Activated naive CD8-positive, alpha-beta T cell treated with anti-CD3 and anti-CD28 coated beads for 36 hours (primary cell): ENCODE results near the gene CREB5. TPM values are rescaled to one million over a fixed set of nuclear protein-coding genes. Genes with fewer than 3 reads are reported as not detected.

Source experiments
- DNase-seq: peaks from one replicate; pipeline ENCODE4 v3.0.0; 2021
- H3K27ac Mint-ChIP-seq: one replicate; pipeline ENCODE4 v1.8.0; 2022; ENCODE audit warnings: mild to moderate bottlenecking, moderate library complexity, mixed read lengths
- H3K27me3 Mint-ChIP-seq: one replicate; pipeline ENCODE4 v1.8.0; 2022; ENCODE audit warnings: mild to moderate bottlenecking, mixed read lengths
- H3K36me3 Mint-ChIP-seq: one replicate; pipeline ENCODE4 v1.8.0; 2021; ENCODE audit warnings: mild to moderate bottlenecking, mixed read lengths
- H3K4me1 Mint-ChIP-seq: one replicate; pipeline ENCODE4 v1.8.0; 2021; ENCODE audit warnings: mixed read lengths
- H3K4me3 Mint-ChIP-seq: one replicate; pipeline ENCODE4 v1.8.0; 2022; ENCODE audit warnings: mild to moderate bottlenecking, moderate library complexity, mixed read lengths
- H3K9me3 Mint-ChIP-seq: one replicate; pipeline ENCODE4 v1.8.0; 2022; ENCODE audit warnings: mixed read lengths
- total RNA-seq, 2 experiments: library from RNA; stranded (reverse); gene quantifications; one replicate each; pipeline ENCODE4 v1.2.3, GENCODE V29; 2021

Gene CREB5
- total RNA-seq, 2 experiments from 2014 or later: 2.0 to 2.4 TPM

DNA sequence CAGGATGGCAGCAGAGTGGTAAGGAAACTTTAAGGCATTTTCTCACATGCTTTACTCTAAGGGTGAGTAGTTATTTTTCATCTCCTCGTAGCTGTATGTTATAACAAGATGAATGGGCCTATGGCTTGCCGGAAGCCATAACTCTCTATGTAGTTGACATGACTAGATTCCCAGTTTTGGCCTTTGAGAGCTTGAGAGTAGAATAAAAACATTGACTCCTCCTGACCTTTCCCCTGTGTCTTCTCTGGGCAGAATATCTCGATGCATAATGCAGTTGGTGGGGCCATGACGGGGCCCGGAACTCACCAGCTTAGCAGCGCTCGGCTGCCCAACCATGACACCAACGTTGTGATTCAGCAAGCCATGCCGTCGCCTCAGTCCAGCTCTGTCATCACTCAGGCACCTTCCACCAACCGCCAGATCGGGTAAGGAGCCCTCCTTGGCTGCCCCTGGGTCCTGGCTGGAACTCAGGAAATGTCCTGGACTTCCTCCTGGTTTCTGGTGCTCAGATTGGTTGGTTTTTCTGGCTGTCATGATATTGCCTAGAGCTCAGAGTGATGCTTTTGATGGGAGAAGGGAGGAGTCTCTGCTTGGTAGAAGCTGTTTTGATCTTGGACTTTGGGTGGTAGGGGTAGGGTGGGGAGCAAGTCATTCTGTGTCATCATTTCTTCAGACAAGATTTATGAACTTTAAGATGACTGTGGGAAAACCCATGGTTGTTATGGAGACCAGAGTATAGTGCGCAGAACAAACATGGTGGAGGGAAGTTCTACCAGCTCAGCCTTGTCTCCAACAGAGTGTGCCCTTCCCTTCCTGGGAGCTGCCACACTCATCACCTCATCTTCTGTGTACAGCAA lies 158.0 kb downstream of the CREB5 start:
- Mint-ChIP-seq H3K27ac (no peak overlapping the region), H3K4me1 (peaks cover 4% of the 10 kb centered on the region), H3K4me3 (no peak overlapping the region), H3K27me3 (peaks cover 8% of the 10 kb centered on the region), H3K36me3 (no peaks in the 10 kb centered on the region), H3K9me3 (no peaks in the 10 kb centered on the region)
- DNase-seq: no peak

DNA sequence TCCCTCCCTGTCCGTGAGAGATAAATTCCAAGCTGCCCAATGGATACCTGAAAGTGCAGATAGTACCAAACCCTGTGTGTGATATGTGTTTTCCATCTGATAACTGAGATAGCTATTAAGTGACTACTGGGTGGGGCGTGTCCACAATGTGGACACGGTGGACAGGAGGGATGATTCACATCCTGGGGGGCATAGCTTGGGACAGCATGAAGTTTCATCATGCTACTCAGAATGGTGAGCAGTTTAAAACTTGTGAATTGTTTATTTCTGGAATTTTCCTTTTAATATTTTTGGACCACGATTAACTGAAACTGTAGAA lies 158.6 kb downstream of the CREB5 start:
- no peak overlapping the region for H3K4me3 Mint-ChIP-seq
- no peaks in the 10 kb centered on the region for H3K36me3 Mint-ChIP-seq
- peaks cover 8% of the 10 kb centered on the region for H3K27me3 Mint-ChIP-seq
- H3K9me3 Mint-ChIP-seq: no peaks in the 10 kb centered on the region
- no peak for DNase-seq
- H3K27ac Mint-ChIP-seq: no peak overlapping the region
- peaks cover 4% of the 10 kb centered on the region for H3K4me1 Mint-ChIP-seq

DNA sequence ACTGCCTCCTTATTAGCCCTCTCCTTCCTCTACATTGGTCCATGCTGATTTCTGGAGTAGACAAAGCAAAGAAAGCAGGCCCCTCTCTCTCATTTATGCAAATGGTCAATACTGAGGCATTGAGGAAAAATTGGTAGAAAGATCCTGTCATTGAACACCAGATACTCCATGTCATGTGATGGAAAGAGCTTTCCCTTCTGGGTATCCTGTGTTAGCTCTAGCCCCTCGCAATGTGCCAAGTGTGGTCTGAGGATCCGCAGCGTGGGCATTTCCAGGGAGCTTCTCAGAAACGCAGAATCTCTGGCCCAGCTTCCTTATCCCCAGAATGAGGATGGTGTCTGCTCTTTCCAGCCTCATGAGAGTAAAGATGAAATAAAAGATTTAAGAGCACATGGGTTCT lies 159.1 kb downstream of the CREB5 start:
- Mint-ChIP-seq H3K36me3 (no peaks in the 10 kb centered on the region), H3K27me3 (peaks cover 8% of the 10 kb centered on the region), H3K4me1 (peaks cover 4% of the 10 kb centered on the region), H3K27ac (no peak overlapping the region), H3K4me3 (no peak overlapping the region), H3K9me3 (no peaks in the 10 kb centered on the region)
- DNase-seq: no peak

DNA sequence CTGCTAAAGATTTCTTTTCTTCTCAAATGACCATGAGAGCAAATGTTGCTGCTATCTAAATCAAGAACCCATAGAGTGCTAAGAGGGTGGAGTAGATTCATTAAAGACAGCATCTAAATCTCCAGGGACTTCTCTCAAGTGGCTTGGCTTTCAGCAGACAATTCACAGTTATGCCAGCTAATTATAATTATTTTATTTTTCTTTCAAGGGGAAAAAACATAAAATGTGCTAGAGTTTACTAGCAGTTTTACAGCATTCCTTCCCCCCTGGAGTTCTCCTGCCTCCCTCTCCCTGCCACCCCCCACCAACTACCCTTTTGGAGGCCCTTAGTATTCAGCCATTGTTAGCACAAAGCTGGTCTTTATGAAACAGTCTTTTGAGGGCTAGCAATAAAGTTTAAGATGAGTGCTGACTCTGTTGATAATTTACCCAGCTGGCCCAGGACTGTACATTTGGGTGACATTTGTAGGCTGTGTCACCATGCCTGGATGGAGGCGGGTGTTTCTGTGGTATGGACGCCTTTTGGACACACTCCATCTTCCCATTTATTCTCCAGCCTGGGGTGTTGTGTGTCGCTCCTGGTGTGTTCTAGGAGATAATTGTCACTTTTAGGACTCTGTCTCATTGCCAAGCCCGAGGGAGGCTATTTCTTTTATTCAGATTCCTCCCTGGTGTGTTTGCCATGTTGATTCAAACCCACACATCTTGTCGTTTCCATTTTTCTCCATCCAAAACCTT lies 160.2 kb downstream of the CREB5 start:
- Mint-ChIP-seq H3K4me1 (peaks cover 4% of the 10 kb centered on the region), H3K27me3 (peaks cover 8% of the 10 kb centered on the region), H3K36me3 (no peaks in the 10 kb centered on the region), H3K9me3 (no peaks in the 10 kb centered on the region), H3K27ac (no peak overlapping the region), H3K4me3 (no peak overlapping the region)
- DNase-seq: no peak

DNA sequence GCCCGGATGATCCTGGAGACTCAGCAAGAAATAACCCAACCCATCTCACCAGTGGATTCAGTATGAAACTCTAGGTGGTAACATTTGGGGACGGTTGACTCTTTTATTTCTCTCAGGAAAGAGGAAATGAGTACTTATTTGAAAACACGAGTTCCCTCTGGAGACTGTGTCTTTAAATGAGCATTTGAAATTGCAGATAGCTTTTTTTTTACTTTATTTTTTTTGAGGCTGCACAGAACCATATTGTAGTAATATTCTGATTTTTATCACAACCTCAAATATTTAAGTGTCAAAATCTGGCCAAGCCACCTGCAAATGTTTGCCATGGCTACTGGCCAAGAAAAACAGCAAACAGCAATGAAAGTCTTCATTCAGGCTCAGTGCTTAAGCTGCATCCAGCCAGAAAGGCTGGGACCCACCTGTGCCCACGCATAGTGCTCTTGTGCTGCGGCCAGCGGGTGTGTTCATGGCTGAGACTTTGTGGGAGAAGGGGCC lies 160.8 kb downstream of the CREB5 start:
- no peaks in the 10 kb centered on the region for H3K36me3 Mint-ChIP-seq
- H3K4me1 Mint-ChIP-seq: peaks cover 6% of the 10 kb centered on the region
- no peak for DNase-seq

DNA sequence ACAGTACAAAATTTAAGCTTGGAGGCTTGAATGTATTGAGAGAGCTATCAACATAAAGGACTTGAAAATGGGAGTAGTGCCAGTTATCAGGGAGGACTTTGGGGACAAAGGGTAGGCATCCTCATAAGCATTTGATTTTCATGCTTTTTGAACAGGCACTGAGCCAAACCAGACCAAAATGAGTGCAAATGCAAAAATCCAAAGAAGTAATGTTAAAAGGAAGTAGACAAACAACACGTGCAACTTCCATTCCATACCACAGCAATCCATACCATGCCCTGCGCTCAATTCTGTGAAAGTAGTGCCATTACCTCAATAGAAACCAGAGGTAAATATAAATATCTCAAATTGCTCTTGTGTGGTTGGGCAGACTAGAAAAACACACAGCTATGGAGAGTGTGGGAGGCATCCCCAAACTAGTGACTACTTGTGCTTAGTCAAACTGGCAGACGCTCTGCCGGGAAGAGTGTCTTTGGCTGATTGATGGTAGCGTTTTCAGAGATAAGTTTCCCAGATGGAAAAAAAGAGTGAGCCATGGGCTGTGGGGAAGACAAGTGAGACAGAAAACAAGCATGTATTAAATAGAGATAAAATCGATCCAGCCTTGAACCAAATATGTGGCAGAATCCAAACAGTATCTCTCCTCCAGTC lies 161.5 kb downstream of the CREB5 start:
- Mint-ChIP-seq H3K36me3 (no peaks in the 10 kb centered on the region), H3K27me3 (peaks cover 8% of the 10 kb centered on the region), H3K9me3 (no peaks in the 10 kb centered on the region), H3K27ac (no peak overlapping the region), H3K4me3 (no peak overlapping the region), H3K4me1 (peaks cover 5% of the 10 kb centered on the region)
- DNase-seq: no peak

More for the DNA sequence above, 160.8 kb downstream of the CREB5 start:
- H3K27ac Mint-ChIP-seq: no peak overlapping the region
- H3K27me3 Mint-ChIP-seq: peaks cover 8% of the 10 kb centered on the region
- H3K4me3 Mint-ChIP-seq: no peak overlapping the region
- no peaks in the 10 kb centered on the region for H3K9me3 Mint-ChIP-seq

DNA sequence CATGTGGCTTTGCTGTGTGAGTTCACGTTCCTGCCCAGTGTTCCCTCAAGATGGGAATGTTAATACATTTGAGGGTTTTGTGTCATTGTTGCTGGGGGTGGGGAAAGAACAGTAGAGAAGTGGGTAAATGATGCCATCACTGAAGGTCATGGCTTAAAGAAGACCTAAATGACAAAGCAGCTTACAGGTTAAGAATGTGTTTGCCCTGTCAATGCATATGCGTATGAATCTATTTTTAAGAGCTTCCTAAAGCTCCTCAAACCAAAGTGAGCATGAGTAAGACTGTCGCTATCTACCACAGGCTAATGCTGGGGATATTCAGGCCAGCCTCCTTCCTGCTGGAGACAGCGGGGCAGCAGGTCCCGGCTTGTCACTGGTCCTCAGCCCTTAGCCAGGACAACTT lies 162.9 kb downstream of the CREB5 start:
- peaks cover 3% of the 10 kb centered on the region for H3K4me1 Mint-ChIP-seq
- no peak for DNase-seq
- peaks cover 8% of the 10 kb centered on the region for H3K27me3 Mint-ChIP-seq
- H3K4me3 Mint-ChIP-seq: no peak overlapping the region
- no peaks in the 10 kb centered on the region for H3K9me3 Mint-ChIP-seq
- no peak overlapping the region for H3K27ac Mint-ChIP-seq
- H3K36me3 Mint-ChIP-seq: no peaks in the 10 kb centered on the region

DNA sequence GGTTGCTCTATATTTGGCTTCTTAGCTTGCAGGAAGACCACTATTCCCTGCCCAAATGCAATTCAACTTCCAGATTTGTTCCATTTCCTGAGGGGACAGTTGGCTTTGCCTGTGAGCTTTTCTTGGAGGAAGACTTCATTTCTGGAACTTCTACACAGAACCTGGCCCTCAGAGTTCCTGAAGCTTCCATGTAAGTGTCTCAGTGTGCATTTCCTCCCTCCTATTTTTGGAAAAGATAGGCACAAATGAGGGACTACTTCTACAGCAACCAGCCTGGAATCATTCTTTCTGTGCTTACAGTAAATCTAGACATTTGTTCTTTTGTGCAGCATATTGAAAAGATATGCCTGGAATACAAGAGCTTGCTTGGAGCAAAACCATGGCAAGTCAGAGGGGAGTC lies 164.3 kb downstream of the CREB5 start:
- Mint-ChIP-seq H3K4me3 (no peak overlapping the region), H3K36me3 (no peaks in the 10 kb centered on the region), H3K27ac (no peak overlapping the region), H3K4me1 (peaks cover 12% of the 10 kb centered on the region), H3K27me3 (peaks cover 4% of the 10 kb centered on the region), H3K9me3 (no peaks in the 10 kb centered on the region)
- DNase-seq: no peak

DNA sequence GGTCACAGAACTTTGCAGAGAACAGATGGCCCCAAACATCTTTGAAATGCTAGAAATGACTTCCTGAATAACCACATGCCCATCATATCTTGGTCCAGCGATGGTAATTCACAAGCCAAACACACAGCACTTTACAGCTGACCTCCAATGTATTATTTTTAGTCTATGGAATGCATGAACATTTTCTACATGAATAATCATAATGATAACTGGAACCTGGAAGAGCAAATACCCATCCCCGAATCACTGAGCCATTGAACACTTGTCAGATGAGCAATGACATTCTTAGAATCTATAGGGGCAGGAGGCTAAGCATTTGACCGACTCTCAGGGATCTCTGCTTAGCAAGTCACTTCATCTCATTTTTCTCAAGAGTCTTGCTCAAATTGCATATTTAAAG lies 167.3 kb downstream of the CREB5 start:
- H3K27me3 Mint-ChIP-seq: peaks cover under 1% of the 10 kb centered on the region
- no peaks in the 10 kb centered on the region for H3K36me3 Mint-ChIP-seq
- H3K4me3 Mint-ChIP-seq: no peak overlapping the region
- peaks cover 15% of the 10 kb centered on the region for H3K4me1 Mint-ChIP-seq
- no peak for DNase-seq
- no peak overlapping the region for H3K27ac Mint-ChIP-seq
- no peaks in the 10 kb centered on the region for H3K9me3 Mint-ChIP-seq

DNA sequence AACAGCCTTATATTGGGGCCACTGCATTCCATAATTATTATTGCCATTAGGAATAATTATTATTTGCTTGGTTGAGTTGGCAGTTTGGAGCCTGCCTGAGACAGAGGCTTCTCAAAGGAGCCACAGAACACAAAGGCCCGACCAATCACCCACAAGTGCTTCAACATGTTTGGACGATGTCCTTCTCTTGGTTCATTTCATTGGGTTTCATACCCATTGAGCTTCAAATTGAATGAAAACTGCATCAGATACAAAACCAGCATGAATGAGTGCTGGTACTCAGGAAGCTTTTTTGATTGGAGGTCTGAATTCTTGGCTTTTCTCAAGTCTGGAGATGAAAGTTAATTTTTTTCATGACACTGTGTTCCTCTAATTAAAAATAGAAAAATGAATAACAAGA lies 168.3 kb downstream of the CREB5 start:
- no peaks in the 10 kb centered on the region for H3K9me3 Mint-ChIP-seq

DNA sequence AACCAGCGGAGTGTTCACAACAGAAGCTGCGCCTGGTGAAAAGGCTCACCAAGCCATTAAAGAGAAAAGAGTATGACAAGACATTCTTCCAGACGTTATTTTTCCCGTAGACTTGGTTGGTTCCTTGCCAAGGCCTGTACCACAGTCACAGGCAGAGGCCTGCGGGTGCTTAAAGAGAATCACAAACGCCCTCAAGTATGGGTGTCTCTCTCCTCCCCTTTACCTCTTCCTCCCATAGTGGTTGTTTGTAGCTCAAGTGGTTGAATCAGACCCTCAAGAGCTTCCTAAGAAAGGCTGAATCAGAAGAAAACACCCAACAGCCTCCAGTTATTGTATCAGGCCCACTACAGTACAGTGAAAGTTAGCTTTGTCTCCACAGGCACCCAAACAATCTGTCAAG lies 169.0 kb downstream of the CREB5 start:
- peaks cover 18% of the 10 kb centered on the region for H3K4me1 Mint-ChIP-seq
- no peaks in the 10 kb centered on the region for H3K27me3 Mint-ChIP-seq
- H3K9me3 Mint-ChIP-seq: no peaks in the 10 kb centered on the region
- DNase-seq: no peak
- no peaks in the 10 kb centered on the region for H3K36me3 Mint-ChIP-seq
- H3K4me3 Mint-ChIP-seq: no peak overlapping the region
- no peak overlapping the region for H3K27ac Mint-ChIP-seq

More for the DNA sequence above, 168.3 kb downstream of the CREB5 start:
- H3K27me3 Mint-ChIP-seq: no peaks in the 10 kb centered on the region
- H3K4me1 Mint-ChIP-seq: peaks cover 18% of the 10 kb centered on the region
- no peak overlapping the region for H3K4me3 Mint-ChIP-seq
- no peaks in the 10 kb centered on the region for H3K36me3 Mint-ChIP-seq
- no peak for DNase-seq
- H3K27ac Mint-ChIP-seq: no peak overlapping the region

DNA sequence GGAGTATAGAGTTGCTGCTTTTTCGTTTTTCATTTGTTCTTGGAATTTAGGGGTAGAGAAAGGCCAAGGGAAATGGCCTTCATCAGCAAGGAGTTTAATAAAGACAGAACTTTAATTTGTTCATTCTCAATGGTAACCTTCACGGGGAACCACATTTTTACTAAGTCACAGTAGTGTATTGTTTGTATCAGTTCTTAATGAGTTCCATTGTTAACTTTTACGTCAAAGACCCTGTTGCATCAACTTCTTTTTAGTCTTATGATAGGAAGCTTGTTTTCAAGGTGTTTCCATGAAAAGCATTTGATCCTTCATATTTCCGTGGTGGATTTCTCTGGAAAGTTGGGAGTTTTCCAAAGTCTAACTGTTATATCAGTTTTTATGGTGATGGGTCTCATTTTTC lies 169.9 kb downstream of the CREB5 start:
- peaks cover 22% of the 10 kb centered on the region for H3K4me1 Mint-ChIP-seq
- no peaks in the 10 kb centered on the region for H3K36me3 Mint-ChIP-seq
- no peak overlapping the region for H3K4me3 Mint-ChIP-seq
- no peaks in the 10 kb centered on the region for H3K9me3 Mint-ChIP-seq
- DNase-seq: no peak
- H3K27ac Mint-ChIP-seq: no peak overlapping the region
- no peaks in the 10 kb centered on the region for H3K27me3 Mint-ChIP-seq

DNA sequence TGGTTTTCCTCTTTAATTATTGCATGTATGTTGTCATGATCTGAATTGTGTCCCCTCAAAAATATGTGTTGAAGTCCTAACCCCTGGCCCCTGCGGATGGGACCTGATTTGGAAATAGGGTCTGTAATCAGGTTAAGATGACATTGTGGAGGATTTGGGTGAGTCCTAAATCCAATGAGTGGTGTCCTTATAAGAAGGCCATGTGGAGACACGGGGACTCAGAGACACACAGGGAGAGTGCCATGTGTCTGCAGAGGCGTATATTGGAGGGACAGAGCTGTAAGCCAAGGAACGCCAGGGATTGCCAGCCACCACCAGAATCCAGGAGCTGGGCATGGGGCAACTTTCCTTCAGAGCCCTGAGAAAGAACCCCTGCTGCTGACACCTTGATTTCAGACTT lies 171.9 kb downstream of the CREB5 start:
- Mint-ChIP-seq H3K4me3 (no peak overlapping the region), H3K27ac (no peak overlapping the region), H3K4me1 (peaks cover 20% of the 10 kb centered on the region), H3K27me3 (no peaks in the 10 kb centered on the region), H3K9me3 (no peaks in the 10 kb centered on the region), H3K36me3 (no peaks in the 10 kb centered on the region)
- no peak for DNase-seq

DNA sequence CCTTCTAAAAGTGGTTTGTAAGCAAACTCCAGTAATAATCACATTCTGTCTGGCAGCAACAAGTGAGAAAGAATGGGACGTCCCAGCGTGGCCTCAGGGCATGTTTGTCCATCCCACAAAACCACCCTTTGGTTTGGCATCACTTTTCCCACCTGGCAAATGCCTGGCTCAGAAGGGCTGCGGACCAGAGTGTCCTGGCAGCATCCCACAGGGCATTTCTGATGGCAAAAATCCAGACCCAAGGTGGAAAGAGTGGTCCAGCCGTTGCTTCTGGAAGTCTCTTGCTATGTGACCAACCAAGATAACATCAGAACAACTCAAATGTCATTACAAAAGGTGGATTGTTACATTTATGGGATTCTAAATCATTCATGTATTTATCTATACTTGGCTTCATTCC lies 174.4 kb downstream of the CREB5 start:
- Mint-ChIP-seq H3K4me3 (no peak overlapping the region), H3K4me1 (peaks cover 19% of the 10 kb centered on the region), H3K36me3 (no peaks in the 10 kb centered on the region), H3K27ac (no peak overlapping the region), H3K9me3 (no peaks in the 10 kb centered on the region), H3K27me3 (no peaks in the 10 kb centered on the region)
- no peak for DNase-seq

DNA sequence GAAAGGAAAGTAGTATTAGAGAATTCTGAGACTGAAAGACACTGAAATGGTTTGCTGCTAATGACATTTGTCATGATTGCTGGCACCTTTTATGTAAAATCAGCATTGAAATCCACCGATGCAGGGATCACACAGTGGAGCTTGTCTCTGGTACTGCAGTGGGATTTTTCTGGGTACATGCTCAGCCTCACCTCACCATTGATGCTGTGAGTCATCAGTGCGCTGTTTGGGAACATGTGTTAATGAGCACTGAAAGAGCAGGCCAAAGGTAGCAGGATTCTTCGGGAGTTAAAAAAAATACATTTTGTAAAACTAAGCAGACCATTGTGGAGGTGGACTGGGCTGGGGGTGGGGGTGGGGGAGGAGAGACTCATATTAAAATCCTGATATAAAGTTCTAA lies 174.9 kb downstream of the CREB5 start:
- no peaks in the 10 kb centered on the region for H3K9me3 Mint-ChIP-seq
- no peak overlapping the region for H3K27ac Mint-ChIP-seq
- DNase-seq: no peak
- no peaks in the 10 kb centered on the region for H3K36me3 Mint-ChIP-seq
- H3K27me3 Mint-ChIP-seq: no peaks in the 10 kb centered on the region
- peaks cover 22% of the 10 kb centered on the region for H3K4me1 Mint-ChIP-seq
- H3K4me3 Mint-ChIP-seq: no peak overlapping the region
